Natural killer cell (primary cell): Measurements from ENCODE around the gene TRERF1. TPM values are rescaled to one million over a fixed set of nuclear protein-coding genes. Genes with fewer than 3 reads are reported as not detected.
A peak's percentile ranks its signal among the peaks of the same experiment; 100 is the strongest.

Experiments
- ATAC-seq, 3 donors: fragments of 150-1000 bp in 2 of 3; fragments of 200-7000 bp in 1 of 3; cut with Tn5 transposase; 1 replicate in 1 of 3; 2 replicates in 2 of 3; pipeline ENCODE4 v1.10.0; 2021; ENCODE audit warnings: mild to moderate bottlenecking in 2 of 3, moderate library complexity in 2 of 3
- DNase-seq, 2 donors: peaks; one replicate each; pipeline versions ENCODE4 v3.0.0 to v3.0.0-alpha.2; 2013 to 2021; ENCODE audit warnings: mixed read lengths in 1 of 2
- H3K27ac ChIP-seq: one replicate; pipeline ENCODE4 v1.5.1; 2013; ENCODE audit warnings: mild to moderate bottlenecking, low read length
- H3K27me3 ChIP-seq: one replicate; pipeline ENCODE4 v1.6.1; 2013; ENCODE audit warnings: low read length; ENCODE audit not compliant: control insufficient read depth, insufficient read depth
- H3K36me3 ChIP-seq: one replicate; pipeline ENCODE4 v1.6.1; 2013; ENCODE audit warnings: low read length; ENCODE audit not compliant: control insufficient read depth, insufficient read depth
- H3K4me1 ChIP-seq: one replicate; pipeline ENCODE4 v1.6.1; 2013; ENCODE audit warnings: low read length; ENCODE audit not compliant: control insufficient read depth, insufficient read depth
- H3K4me3 ChIP-seq: one replicate; pipeline ENCODE4 v1.5.1; 2013; ENCODE audit warnings: low read length
- H3K9me3 ChIP-seq: one replicate; pipeline ENCODE4 v1.6.1; 2013; ENCODE audit warnings: low read length; ENCODE audit not compliant: control insufficient read depth, insufficient read depth
- H3K27ac Mint-ChIP-seq, 2 donors: one replicate each; pipeline ENCODE4 v1.8.0; 2022; ENCODE audit warnings: mild to moderate bottlenecking in 2 of 2, mixed read lengths in 2 of 2, moderate library complexity in 1 of 2
- H3K27me3 Mint-ChIP-seq, 2 donors: one replicate each; pipeline ENCODE4 v1.8.0; 2022; ENCODE audit warnings: low read depth in 2 of 2, mixed read lengths in 2 of 2
- H3K36me3 Mint-ChIP-seq: one replicate; pipeline ENCODE4 v1.8.0; 2022; ENCODE audit warnings: mixed read lengths
- H3K4me1 Mint-ChIP-seq, 2 donors: one replicate each; pipeline ENCODE4 v1.8.0; 2022; ENCODE audit warnings: mixed read lengths in 2 of 2
- H3K4me3 Mint-ChIP-seq: one replicate; pipeline ENCODE4 v1.8.0; 2022; ENCODE audit warnings: mild to moderate bottlenecking, moderate library complexity, mixed read lengths
- H3K9me3 Mint-ChIP-seq, 2 donors: one replicate each; pipeline ENCODE4 v1.8.0; 2022; ENCODE audit warnings: mixed read lengths in 2 of 2
- CTCF ChIP-seq: fragments of 200-600 bp; IDR thresholded peaks from one replicate; pipeline ENCODE4 v1.8.0; 2022; ENCODE audit warnings: antibody characterized with exemption
- WGBS: methylation state at CpG from one replicate; pipeline ENCODE4 v1.1.7; 2013; ENCODE audit warnings: missing lambda C conversion rate; ENCODE audit not compliant: insufficient coverage; 5-methylcytosine and 5-hydroxymethylcytosine counted together
- intact Hi-C: fragments of 100-400 bp; cut with micrococcal nuclease; formaldehyde crosslinking; loops from one replicate; pipeline ENCODE4 v1.14.2; 2022
- total RNA-seq, 4 donors: library from RNA; stranded (reverse); fragments of 120-200 nt in 1 of 4; gene quantifications; one replicate each; pipeline versions ENCODE4 v1.2.3 to v1.2.4, GENCODE V29; 2013 to 2022

Gene TRERF1
- total RNA-seq, 3 donors from 2014 or later (not counting 1 experiment from before 2014, with no cell fraction given), result 34.6 to 42.3 (median 38.6) TPM

- Histone ChIP-seq H3K27ac (no peak overlapping the region), H3K36me3 (peaks cover 2% of the 10 kb centered on the region), H3K4me3 (no peak overlapping the region), H3K27me3 (no peaks in the 10 kb centered on the region), H3K9me3 (no peaks in the 10 kb centered on the region), H3K4me1 (peaks cover 53% of the 10 kb centered on the region)
- peaks cover 14% of the 10 kb centered on the region for H3K36me3 Mint-ChIP-seq
- H3K9me3 Mint-ChIP-seq, result no peaks in the 10 kb centered on the region
- TF ChIP-seq CTCF, result no peak
- DNase-seq (no peak), ATAC-seq (peak in 1 of 3 donors; percentile 39)
- H3K27ac Mint-ChIP-seq, result peak overlapping the region; percentile 30 to 90
- 92% methylated on average over 8 of the region's 8 CpGs for WGBS
- H3K4me3 Mint-ChIP-seq, result peak overlapping the region; percentile 72
- intact Hi-C loops, result no loop called here
- peaks cover 54 to 61% of the 10 kb centered on the region in 2 donors for H3K4me1 Mint-ChIP-seq
- no peaks in the 10 kb centered on the region for H3K27me3 Mint-ChIP-seq
Measured at GRCh38 chr6:42363926-42364849, 87.5 kb downstream of the TRERF1 start.

- peaks cover 2% of the 10 kb centered on the region for H3K36me3 ChIP-seq
- no peak for TF ChIP-seq CTCF
- DNase-seq (no peak), ATAC-seq (no peak)
- no peaks in the 10 kb centered on the region for H3K9me3 ChIP-seq
- Mint-ChIP-seq H3K36me3 (peaks cover 14% of the 10 kb centered on the region), H3K27me3 (no peaks in the 10 kb centered on the region), H3K9me3 (no peaks in the 10 kb centered on the region), H3K4me1 (peaks cover 23 to 34% of the 10 kb centered on the region in 2 donors), H3K27ac (no peak overlapping the region), H3K4me3 (no peak overlapping the region)
- intact Hi-C loops, result no loop called here
- H3K27ac ChIP-seq, result no peak overlapping the region
- no peak overlapping the region for H3K4me3 ChIP-seq
- no peaks in the 10 kb centered on the region for H3K27me3 ChIP-seq
- 80% methylated on average over 1 of the region's 3 CpGs for WGBS
- H3K4me1 ChIP-seq, result peaks cover 26% of the 10 kb centered on the region
Measured at GRCh38 chr6:42361036-42361435, 90.7 kb downstream of the TRERF1 start.

GRCh38 chr6:42359021-42359420 is 92.7 kb downstream of the TRERF1 start:
- intact Hi-C loops, result no loop called here
- Mint-ChIP-seq H3K4me3 (no peak overlapping the region), H3K4me1 (peaks cover 4 to 14% of the 10 kb centered on the region in 2 donors), H3K36me3 (peaks cover 14% of the 10 kb centered on the region), H3K9me3 (no peaks in the 10 kb centered on the region), H3K27ac (no peak overlapping the region), H3K27me3 (no peaks in the 10 kb centered on the region)
- Histone ChIP-seq H3K4me1 (peaks cover 7% of the 10 kb centered on the region), H3K27me3 (no peaks in the 10 kb centered on the region), H3K27ac (no peak overlapping the region), H3K9me3 (no peaks in the 10 kb centered on the region), H3K36me3 (peaks cover 6% of the 10 kb centered on the region), H3K4me3 (no peak overlapping the region)
- DNase-seq, result no peak
- no peak for TF ChIP-seq CTCF
- 97% methylated on average over 5 of the region's 5 CpGs for WGBS
- ATAC-seq, result no peak
